GM21447 (cell line): ENCODE data around the gene AMOT.
"Not testable (repeated sequence)": the region's sequence is repeated elsewhere in the genome, so short reads cannot be mapped to it uniquely, and the experiment has no call there.

Source experiments
- ATAC-seq: cut with Tn5 transposase; IDR thresholded peaks from one replicate; pipeline ENCODE4 v1.9.1; 2021; ENCODE audit not compliant: unreplicated experiment

AMOT gene, protein sequence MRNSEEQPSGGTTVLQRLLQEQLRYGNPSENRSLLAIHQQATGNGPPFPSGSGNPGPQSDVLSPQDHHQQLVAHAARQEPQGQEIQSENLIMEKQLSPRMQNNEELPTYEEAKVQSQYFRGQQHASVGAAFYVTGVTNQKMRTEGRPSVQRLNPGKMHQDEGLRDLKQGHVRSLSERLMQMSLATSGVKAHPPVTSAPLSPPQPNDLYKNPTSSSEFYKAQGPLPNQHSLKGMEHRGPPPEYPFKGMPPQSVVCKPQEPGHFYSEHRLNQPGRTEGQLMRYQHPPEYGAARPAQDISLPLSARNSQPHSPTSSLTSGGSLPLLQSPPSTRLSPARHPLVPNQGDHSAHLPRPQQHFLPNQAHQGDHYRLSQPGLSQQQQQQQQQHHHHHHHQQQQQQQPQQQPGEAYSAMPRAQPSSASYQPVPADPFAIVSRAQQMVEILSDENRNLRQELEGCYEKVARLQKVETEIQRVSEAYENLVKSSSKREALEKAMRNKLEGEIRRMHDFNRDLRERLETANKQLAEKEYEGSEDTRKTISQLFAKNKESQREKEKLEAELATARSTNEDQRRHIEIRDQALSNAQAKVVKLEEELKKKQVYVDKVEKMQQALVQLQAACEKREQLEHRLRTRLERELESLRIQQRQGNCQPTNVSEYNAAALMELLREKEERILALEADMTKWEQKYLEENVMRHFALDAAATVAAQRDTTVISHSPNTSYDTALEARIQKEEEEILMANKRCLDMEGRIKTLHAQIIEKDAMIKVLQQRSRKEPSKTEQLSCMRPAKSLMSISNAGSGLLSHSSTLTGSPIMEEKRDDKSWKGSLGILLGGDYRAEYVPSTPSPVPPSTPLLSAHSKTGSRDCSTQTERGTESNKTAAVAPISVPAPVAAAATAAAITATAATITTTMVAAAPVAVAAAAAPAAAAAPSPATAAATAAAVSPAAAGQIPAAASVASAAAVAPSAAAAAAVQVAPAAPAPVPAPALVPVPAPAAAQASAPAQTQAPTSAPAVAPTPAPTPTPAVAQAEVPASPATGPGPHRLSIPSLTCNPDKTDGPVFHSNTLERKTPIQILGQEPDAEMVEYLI

DNA sequence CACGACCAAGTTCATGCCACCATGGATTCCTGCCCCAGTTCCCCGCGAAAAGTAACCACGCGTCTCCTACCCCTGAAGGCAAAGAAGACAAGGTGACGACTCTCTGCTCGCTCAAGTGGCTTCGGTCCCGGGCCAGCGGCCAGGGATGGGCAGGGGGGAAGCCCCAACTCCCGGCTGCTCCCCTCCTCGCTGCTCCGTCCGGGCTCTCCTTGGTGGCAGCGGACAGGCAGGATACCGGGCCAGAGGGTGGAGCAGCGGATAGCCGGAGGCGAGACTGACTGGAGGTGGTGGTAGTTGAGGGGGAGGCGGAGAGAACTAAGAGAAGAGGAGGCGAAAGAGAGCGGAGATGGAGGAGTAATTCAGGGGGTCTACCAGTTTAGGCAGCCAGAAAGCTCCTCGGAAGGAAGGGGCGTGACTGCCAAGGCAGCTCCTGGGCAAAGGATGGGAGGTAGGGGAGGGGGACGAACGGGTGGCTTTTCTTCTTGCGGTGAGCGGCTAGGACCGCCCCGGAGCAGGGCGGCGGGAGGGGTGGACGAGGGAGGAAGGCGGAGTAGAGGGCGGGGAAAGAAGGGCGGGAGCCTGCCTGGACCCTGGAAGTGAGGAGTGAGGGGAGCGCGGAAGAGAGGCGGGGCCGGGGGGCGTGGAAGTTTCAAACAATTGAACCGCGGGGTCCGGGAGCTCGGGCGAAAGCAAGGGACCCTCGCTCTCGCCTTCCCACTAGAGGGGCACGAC, at the start of gene AMOT:
Gene AMOT (minus strand): TSS at position 450 of the 732 bp plus-strand sequence. CDS start 17,705 bp downstream, outside the sequence.
- ATAC-seq, result peak; percentile 58

GRCh38 chrX:112889400-112889799, 48.8 kb upstream of the AMOT start:
- ATAC-seq, result no peak

- ATAC-seq, result no peak
Measured at GRCh38 chrX:112888916-112889315, 48.3 kb upstream of the AMOT start.

DNA sequence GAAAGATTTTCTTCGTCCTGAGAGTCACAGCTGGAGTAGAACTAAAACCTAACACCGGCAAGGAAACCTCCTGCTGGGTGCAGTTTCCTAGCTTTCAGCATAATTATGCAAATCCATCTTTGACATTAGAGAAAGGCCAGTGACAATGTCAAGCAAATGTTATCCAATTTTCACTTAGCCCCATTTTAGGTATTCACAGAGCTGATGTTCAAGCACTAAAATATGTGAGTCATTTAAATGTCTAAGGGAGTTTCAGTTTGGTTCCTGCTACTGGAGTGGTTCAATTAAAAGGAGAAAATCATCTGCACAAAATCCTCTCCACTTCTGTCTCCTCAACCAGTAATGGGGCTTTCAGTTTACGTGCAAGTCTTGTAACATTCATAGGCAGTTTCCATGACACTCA, 37.1 kb upstream of the AMOT start:
- no peak for ATAC-seq

DNA sequence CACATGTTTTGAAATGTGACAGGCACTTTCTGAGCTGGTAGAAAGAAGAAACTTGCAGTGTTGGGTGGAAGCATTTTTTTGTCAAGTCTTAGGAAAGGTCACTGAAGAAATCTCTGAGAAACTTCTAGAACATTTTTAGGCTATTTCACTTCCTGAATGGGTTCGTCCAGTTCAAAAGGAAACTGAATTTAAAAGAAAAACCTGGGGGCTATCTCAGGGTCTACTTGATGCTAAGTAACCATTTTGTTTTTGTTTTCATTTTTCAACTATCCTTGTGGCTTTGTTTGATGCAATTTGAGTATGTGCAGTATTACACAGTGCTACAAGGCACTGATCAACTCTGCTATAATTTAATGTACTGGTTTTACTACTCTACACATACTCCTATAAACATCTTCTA, 34.0 kb upstream of the AMOT start:
- ATAC-seq, result no peak

DNA sequence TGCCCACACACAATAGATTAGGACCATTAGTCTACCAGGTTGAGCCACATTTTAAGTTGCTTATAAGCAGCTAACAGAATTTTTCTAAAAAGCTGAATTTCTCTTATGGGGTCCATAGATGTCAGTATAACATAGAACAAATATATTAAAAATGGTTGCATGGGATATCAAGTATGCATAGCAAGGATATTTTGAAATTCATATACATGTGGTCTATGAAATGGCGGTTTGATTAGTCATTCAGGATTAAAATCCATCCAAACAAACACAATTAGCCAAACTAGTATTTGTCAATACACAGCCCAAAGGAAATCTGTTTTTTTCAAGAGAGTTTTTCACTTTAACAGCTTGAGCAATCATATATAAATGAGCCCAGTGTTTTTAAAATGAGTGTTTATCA, 33.5 kb upstream of the AMOT start:
- ATAC-seq, result no peak

DNA sequence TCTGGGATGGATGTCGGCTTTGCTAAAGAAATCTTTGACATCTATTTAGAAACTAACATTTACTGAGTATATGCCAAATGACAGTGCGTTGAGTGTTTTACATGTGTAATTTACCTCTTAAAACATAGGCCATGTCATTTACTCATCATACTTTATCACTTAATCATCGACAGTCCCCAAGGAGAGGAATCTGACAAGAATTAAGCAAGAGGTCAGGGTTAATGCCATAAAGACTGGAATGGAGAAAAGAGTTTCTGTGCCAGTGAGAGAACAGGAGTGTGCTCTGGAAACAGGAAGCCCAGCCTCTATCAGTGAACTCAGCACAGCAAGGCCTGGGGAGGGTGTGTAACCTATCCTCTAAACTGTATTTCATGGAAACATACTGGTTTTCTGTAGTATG, 28.0 kb upstream of the AMOT start:
- ATAC-seq, result no peak

GRCh38 chrX:112867570-112867969, 26.9 kb upstream of the AMOT start:
- ATAC-seq, result no peak

DNA sequence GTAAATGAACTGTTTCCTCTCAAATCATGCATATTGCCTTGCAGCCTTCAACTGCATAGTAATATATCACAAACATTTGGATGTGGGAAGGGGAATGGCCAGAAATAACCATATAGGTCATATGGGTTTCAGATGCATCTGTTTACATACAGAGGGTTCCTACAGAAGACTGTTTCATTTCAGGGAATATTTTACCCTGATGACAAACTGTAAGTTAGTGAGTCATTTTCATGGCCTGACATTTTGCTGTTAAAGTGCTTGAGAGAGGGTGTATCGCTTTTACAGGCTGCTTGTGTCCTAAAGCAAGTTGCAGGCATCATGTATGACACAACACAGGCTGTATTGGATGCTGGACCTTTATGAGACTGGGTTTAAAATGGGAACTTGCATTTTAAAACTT, 25.5 kb upstream of the AMOT start:
- no peak for ATAC-seq

- no peak for ATAC-seq
Measured at GRCh38 chrX:112865464-112866025, 24.9 kb upstream of the AMOT start.

GRCh38 chrX:112863850-112864249, 23.2 kb upstream of the AMOT start:
- no peak for ATAC-seq

- peak; percentile 95 for ATAC-seq
Measured at GRCh38 chrX:112857478-112857878, 16.8 kb upstream of the AMOT start.

DNA sequence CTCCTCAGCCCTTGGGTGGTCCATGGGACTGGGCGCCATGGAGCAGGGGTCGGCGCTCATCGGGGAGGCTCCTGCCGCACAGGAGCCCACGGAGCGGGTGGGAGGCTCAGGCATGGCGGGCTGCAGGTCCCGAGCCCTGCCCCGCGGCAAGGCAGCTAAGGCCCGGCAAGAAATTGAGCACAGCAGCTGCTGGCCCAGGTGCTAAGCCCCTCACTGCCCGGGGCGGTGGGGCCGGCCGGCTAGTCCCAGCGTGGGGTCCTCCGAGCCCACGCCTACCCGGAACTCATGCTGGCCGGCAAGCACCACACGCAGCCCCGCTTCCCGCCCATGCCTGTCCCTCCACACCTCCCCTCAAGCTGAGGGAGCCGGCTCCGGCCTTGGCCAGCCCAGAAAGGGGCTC, 14.3 kb upstream of the AMOT start:
- not testable (repeated sequence) for ATAC-seq

GRCh38 chrX:112852851-112853250, 12.2 kb upstream of the AMOT start:
- no peak for ATAC-seq

DNA sequence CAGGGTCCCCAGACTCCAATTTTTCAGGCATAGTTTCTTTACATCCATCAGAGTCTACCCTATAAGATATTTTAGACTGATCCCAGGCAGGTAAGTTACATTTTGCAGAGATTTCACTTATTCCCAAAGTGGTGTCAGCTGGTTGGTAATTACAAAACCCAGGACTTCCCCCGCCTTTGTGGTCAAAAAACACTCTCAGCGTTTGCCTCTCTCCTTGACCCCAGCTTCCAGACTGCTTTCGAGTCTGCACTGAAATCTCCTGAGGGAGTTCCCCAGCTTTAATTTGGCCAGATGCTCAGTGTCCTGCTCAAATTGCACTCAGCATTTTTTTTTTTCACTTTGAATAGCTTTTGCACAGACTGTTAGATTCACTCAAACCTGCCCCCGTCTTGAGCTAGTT, 11.2 kb upstream of the AMOT start:
- ATAC-seq, result peak; percentile 64

GRCh38 chrX:112851161-112851779, 10.6 kb upstream of the AMOT start:
- ATAC-seq, result peak; percentile 84

DNA sequence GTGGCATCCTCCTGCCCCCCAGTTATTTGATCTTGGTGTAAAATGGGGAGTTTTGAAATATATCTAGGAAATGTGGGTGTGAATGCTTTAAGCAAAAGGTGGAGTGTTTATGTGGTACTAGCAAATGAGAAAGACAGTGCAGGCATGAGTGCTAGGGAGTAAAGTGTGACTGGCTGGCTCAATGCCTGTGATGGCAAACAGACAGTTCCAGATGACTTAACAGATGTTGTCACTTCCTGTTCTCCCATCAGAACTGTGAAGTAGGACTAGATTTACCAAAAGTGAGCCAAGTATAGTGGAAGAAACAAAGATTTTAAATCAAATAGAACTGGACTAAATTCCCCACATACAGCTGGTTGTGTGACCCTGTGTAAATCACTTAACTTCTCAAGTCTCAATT, 8.4 kb upstream of the AMOT start:
- ATAC-seq, result no peak

DNA sequence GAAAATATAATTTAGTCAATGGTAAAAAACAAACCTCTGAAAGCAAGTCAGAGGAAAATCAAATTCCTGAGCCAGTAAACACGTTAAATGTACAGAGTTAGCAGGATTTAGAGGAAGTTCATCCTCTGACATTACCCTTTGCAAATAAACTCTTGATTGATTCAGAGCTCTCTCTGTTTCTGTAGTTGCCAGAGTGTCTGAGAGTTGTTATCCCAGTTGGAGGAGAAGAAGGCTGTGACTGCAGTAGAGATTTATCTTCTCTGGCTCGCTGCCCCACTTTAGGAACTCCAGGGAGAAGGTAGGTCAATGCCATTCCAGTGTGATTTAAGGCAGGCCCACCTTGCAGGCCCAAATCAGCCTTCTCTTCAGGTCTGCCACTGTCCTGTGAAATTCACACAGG, 6.2 kb upstream of the AMOT start:
- ATAC-seq, result no peak

GRCh38 chrX:112846187-112846586, 5.6 kb upstream of the AMOT start:
- ATAC-seq, result no peak

GRCh38 chrX:112844250-112844649, 3.6 kb upstream of the AMOT start:
- ATAC-seq, result no peak
